NCI-H1930 (cell line): Measurements from ENCODE around the gene UMPS.
"Not testable (repeated sequence)": the region's sequence is repeated elsewhere in the genome, so short reads cannot be mapped to it uniquely, and the experiment has no call there.

Experiments
- DNase-seq, 2 experiments: peaks; one replicate each; lab custom pipeline; 2025; lab: John Stamatoyannopoulos, UW

UMPS gene

DNA sequence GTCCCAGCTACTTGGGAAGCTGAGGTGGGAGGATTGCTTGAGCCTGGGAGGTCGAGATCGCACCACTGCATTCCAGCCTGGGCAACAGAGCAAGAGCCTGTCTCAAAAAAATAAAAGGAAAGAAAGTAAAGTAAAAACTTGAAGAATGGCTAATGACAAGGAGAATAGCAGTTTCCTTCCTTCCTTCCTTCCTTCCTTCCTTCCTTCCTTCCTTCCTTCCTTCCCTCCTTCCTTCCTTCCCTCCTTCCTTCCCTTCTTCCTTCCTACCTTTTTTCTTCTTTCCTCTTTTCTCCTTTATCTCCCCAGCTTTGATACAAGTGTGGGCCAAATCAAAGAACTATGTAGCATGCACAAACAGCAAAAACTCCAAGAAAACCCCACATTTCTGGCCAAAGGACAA is 23.0 kb upstream of the UMPS start:
- not testable (repeated sequence) for DNase-seq

DNA sequence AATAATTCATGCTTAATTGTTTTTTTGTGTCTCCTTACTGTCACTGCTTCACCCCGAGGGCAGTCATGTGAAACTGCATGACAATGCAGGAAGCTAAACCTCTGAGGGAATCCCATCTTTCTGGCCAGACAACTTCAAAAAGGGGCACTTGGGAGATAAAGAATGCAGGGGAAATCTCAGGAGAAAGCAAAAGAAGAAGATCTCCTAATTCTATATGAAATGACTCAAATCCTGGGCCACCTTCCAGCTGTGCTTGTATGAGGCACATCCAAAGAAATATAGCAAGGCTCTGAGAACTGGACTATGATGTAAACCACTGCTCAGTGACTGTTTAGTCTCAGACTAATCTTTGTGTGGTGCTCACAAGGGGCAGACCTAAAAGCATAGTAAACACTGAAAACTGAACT is 22.6 kb upstream of the UMPS start:
- no peak for DNase-seq

DNA sequence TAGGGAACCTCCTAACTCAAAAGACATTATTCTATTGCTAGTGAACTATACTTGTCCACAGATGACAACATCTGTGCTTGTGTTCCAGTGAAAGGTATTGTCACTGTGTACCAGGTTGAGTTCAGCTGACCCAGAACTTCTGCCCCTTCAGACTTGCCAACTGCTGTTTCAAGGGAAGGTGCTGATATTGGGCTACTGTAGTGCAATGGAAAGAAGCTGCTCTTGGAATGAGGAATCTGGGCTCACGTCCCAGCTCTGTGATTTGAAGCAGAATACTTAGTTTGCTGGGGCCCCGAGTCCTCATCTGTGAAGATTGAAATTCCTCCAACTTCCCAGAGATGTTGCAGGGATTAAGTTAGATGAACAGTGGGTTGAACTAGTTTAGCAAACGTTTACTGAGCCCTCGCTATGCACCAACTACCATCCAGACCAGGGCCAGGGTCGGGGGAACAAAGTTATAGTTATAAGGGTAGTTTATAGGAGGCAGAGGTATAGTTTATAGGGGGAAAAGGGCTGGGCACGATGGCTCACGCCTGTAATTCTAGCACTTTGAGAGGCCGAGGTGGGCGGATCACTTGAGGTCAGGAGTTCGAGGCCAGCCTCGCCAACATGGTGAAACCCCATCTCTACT is 15.9 kb upstream of the UMPS start:
- DNase-seq = no peak

DNA sequence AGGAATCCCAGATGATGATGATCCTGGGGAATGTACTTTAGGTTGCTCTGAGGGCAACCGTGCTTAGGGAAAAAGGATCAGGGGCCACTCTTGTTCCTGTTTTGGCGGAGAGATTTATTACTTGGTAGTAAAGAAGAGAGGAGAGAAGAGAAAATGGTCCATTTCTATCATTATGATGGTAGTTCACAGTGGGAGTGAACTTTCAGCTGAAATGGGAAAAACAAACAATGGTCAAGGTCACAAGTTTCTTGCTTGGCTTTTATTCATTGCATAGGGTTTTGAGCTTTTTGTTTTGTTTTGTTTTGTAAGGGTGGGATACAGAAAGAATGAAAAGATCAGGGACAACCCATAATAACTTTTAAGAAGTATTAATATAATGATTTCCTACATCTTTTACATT is 7.7 kb upstream of the UMPS start:
- DNase-seq = no peak

DNA sequence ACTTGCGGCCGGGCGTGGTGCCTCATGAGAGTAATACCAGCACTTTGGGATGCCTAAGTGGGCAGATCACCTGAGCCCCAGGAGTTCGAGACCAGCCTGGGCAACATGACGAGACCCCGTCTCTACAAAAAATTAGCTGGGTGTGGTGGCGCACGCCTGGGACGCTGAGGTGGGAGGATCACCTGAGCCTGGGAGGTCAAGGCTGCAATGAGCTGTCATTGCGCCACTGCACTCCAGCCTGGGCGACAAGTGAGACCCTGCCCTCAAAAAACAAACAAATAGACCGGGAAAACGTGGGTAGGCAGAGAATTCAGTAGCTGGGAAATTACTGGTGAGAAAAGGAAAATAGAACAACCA is 667 bp downstream of the UMPS start:
- DNase-seq = no peak

DNA sequence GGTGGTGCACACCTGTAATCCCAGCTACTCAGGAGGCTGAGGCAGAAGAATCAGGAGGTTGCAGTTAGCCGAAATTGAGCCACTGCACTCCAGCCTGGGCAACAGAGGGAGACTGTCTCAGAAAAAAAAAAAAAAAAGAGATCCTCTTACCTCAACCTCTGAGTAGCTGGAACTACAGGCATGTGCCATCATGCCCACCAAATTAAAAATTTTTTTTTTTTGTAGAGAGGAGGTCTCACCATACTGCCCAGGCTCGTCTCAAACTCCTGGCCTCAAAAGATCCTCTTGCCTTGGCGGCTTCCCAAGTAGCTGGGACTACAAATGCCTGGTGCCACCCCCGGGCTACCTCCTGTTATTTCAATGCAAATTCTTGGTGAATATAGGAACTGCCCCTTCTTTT is 1.5 kb downstream of the UMPS start:
- DNase-seq = no peak

DNA sequence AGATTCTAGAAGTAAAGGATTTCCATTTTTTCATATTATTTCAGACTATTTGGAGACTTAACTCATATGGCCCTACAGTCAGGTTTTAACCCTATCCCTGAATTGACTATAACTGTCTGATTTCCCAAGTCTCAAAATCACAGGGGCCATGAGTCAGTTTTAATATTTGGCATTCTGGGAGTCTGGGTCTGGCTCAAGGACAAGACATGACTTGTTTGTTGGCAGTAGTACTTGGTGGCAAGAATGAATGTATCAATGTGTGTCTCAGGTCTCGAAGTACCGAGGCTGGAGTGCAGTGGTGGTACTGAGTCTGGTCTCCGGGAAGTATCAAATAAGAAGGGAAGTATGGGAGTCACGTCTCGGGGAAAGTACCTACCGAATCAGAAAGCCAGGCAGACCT is 10.8 kb downstream of the UMPS start:
- DNase-seq = no peak

DNA sequence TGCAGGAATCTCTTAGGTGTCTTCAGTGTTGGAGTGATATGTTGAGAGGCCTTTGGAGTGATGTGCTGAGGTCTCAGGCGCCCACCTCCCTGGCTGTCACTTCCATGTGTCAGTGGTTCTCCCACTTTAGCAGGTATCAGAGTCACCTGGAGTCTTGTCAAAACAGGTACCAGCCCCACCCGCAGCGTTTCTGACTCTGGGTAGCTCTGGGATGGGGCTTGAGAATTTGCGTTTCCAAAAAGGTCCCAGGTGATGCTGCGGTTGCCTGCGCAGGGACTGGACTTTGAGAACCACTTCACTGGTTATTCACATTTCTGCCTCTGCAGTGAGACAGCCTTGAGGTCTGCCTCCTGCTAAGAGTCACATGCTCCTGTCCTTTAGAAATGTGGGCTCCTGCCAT is 15.5 kb downstream of the UMPS start:
- no peak for DNase-seq

DNA sequence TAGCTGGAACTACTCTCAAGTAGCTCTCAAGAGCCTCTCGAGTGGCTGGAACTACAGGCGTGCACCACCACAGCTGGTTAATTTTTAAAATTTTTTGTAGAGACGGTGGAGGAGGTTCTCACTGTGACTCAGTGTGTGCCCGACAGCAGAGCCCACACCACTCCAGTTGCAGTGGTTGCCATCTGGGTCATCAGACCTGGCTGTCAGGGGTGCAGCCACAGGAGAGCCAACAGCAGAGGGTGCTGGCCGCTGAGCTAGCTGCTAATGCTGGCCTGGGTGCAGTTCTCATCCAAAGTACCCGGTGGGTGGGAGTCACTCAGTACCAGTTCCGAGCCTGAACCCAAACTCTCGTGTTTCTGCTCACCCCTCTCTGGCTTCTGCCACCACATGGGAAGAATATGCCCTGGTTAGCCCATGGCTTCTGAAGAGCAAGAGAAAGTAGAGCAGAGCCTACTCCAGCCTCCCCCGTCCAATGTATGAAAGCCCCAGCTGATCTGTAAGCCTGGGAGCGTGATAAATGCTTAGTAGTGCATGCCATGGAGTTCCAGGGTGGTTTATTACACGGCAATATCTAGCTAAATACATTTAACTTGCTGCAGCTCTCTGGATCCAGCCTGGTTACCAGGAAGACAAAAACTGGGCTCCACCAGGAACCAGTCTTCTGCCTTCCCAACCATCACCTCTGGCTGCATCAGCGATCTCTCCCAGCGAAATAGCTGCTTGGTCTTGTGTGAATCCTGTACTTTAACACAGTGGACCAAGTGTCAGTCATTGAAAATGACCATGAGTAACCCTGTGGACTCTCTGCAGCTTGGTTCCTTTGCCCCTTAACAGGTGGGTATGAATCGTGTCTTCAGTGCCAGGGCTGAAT is 17.1 kb downstream of the UMPS start:
- DNase-seq = no peak

DNA sequence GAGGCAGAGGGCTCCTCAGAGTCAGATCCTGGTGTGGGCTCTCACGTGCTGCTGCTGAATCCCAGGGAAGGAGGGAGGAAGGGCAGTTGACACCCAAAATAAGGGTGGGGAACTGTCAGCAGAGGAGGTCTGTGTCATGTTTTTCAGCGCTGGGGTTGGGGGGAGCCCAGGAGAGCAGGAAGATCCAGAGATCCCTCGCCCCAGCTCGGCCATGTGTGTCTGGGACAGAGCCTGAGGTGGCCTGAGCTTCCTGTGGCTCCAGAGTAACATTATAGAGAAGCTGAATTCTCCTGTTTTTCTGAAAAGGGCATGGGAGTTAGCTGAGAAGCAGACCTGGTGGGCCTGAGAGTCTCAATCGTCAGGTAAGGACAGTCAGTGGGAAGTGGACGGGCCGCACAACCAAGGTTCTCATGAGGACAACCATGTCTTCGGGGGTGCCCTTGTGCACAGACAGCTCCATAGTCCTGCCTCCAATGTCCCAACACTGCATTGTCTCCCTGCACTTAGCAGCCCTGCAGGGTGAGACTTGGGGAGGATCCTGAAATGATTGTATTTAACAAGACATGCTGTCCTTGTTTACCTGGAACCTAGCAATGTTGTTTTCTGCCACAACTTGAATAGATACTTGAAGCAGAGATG is 18.4 kb downstream of the UMPS start:
- no peak for DNase-seq

DNA sequence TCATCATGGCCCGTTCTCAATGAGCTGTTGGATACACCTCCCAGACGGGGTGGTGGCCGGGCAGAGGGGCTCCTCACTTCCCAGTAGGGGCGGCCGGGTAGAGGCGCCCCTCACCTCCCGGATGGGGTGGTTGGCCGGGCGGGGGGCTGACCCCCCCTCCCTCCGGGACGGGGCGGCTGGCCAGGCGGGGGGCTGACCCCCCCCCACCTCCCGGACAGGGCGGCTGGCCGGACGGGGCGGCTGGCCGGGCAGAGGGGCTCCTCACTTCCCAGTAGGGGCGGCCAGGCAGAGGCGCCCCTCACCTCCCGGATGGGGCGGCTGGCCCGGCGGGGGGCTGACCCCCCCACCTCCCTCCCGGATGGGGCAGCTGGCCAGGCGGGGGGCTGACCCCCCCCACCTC is 19.6 kb downstream of the UMPS start:
- DNase-seq = not testable (repeated sequence)

DNA sequence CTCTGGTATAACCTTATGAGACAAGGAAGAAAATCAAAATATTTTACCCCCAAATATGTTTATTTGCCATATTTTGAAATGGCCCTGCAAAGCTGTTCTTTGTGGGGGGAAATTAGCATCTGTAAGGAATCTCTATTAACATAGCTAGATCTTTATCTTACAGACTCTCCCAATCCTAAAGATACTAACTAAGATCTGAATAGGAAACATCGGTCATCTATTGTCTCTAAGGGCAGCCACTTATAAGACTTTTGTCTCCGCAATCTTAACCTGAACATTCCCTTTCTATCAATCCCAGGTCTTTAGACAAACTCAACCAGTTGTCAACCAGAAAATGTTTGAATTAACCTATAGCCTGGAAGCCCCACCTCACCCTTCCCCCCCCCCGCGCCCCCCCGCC is 21.2 kb downstream of the UMPS start:
- DNase-seq = no peak

DNA sequence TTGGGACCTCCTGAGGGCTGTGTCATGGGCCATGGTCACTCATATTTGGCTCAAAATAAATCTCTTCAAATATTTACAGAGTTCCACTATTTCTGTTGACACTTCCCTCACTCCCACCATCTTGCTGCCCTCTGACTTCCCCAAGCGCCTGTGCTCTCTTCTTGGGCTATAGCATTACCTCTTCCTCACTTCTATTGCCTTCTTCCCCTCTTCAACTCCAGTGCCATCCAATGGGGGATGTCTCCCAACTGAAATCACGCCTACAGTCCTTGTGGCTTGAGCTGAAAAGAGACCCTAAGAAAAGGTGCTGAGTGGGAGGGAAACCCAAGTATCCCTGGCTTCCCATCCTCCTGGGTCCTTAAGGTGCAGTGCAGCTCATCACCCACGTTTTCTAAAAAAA is 21.8 kb downstream of the UMPS start:
- DNase-seq = no peak

DNA sequence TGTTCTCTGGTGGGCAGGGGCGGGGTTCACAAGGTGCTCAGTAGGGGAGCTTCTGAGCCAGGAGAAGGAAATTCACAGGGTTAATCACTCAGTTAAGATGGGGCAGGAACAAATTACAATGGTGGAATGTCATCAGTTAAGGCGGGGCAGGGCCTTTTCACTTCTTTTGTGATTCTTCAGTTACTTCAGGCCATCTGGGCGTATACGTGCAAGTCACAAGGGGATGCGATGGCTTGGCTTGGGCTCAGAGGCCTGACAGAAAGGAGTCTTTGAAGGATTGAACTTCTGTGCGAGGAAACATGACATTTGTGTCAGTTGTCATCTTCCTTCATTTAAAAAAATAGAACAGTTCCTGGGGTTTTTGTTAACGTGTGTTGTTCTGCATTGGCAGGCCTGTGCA is 27.7 kb downstream of the UMPS start:
- not testable (repeated sequence) for DNase-seq

DNA sequence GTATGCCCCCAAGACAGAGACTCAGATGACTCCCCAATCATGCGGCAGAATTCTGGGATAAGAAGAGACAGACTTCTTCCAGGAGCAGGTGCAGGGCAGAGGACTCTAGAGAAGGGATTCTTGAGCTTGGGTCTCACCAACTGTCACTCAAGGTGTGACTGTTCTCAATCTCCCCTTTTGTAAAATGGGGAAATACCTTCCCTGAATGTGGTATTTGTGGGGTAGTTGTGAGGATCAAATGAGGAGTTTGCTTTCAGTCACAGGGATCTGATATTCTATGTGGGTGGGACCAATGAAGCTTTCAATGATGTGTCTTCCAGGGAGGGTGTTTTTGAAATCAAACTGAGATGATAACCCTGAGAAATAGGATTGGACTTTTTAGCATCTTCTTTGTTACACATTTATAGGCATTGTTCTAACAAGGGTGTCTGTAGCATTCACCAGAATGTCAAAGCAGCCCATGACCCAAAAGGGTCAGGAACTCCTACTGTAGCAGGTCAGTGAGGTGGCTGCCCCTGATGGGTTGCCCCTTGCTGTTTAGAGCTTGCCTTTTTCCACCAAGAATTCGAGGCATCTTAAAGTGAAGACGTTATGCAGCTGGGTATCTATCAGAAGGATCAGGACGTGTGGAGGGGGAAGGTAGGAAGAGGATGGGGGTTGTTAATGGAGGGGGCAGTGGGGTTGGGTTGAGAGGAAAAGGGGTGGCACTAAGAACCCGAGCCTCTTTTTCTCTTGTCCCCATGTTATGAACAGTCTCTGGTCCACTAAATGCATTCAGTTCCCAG is 28.8 kb downstream of the UMPS start:
- DNase-seq = no peak

DNA sequence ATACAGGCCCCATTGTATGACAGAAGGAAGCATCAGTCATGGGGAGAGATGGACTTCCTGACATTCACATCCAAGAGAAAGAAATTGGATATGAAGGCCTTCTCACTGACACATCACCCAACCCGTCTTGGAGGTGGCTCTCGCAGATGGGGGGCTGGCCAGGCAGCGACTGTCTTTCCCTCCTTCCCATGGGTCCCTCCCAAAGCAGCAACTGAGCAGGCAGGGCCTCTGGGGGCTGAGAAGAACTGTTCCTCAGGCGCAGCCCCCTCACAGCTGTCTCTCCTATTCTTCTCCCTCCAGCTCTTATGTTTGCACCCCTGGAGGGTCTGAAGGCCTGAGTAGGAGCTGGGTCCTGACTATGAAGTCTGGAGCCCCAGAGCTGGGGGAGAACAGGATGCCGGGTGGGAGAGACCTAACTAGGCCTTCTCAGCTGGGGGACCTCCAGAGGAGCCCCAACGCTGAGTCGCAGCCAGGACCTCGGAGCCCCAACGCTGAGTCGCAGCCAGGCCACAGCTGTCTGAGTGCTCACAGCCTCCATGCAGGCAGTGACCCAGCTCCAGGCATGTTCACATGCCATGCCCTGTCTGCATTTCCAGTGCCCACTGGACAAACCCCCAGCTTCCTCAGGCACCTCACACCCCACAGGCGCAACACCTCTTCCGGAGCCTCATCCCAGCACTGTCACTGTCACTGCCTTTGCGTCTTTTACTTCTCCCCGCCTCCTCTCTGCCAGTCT is 29.6 kb downstream of the UMPS start:
- no peak for DNase-seq

DNA sequence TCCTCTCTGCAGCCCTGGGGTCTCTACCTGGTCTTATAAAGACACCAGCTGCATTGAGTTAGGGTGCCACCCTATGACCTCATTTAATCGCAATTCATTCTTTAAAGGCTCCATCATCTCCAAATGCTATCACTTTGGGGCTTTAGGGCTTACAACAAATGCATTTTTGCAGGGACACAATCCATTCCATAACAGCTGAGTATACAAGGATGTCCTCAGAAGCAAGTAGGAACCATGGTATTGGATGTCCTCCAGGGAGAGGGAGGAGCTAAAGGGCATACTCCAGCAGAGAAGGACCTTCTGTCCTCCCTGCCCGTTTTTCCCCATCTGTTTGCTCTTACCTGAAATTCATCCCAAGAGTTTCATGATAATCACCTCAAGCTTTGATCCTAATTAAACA is 30.3 kb downstream of the UMPS start:
- no peak for DNase-seq

DNA sequence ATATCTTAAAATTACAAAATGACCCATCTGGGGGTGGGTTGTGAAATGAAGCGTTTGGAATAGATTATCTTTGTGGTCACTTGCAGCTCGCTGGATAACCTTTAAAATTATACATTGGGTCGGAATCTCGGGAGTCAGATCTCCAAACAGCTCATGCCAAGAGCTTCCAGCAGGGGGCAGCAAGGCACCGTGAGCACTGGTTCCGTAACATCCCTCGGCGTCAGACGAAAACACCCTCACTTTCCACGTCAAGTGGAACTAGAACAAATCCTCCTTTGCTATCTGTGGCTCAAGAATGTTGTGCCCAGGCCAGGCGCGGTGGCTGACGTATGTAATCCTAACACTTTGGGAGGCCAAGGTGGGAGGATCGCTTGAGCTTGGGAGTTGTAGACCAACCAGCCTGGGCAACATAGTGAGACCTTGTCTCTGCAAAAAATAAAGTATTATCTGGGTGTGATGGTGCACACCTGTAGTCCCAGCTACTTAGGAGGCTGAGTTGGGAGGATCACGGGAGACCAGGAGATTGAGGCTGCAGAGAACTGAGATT is 31.1 kb downstream of the UMPS start:
- DNase-seq = peak; percentile 39 to 55

DNA sequence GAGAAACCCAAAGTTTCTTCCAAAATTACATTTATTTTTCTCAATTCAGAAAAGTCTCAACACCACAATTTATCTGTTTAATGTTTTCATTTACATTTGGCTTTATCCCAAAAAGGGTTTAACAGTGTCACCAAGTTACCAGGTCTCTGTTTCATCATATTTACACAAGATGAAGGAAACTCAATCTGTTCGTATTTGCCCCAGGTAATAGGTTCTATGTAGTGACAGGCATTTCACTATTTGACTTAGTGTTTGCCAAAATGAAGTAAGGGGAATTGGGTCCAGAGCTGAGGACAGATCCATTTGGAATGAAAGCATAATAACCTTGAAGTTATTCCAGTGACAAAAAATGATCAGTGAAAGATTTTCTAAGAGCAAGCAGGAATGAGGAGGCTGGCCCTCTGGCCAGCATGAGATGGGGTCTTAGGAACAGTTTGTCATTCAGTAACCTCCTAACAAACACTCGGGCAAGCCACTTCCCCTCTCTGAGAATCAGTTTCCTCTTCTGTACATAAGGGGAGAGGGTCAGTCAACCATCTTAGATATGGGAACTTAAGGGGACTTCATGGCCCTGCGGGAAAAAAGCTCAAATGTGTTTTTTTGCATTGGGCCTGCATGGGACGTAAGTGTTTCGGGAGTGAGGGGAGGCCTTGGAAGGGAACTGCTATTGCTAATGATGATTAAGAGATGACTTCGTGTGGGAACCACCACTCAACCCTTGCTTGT is 31.8 kb downstream of the UMPS start:
- no peak for DNase-seq

DNA sequence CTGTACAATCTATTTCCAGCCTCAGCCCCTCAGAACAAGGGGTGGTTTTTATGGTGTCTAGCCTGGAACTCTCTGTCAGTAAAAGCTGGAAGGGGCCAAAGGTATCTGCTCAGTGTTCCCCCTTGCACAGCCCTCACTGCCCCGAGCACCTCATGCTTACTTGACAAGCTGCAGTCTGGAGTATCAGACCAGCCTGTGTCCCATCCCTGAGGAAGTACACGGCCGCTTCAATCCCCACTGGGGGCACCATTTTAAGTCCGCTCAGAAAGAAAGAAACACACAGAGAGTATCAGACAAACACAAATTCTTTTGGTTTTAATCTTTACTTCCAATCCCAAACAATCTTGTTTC is 32.4 kb downstream of the UMPS start:
- no peak for DNase-seq

DNA sequence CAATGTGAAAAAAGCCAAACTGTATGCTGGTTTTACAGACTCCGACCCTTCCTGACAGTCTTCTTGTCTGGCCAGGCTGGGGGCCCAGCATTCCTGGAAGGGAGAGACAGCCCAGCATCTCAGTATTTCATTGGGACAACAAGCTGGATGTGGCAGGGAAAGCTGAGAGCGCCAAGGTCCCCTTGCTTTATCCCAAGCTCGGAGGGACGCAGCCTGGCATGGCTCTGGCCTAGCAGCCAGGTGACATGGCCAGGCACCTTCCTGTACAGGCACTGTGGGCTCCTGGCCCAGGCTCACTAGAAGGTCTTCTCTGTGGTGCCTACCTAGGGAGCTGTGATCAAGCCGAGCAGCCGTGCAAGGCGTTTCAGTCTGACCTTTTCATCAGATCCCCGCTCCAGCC is 33.0 kb downstream of the UMPS start:
- DNase-seq = no peak
